Spleen (tissue), 11 donors: Measurements from ENCODE around the gene EFNB3. TPM values are rescaled to one million over a fixed set of nuclear protein-coding genes. Genes with fewer than 3 reads are reported as not detected.

Experiments used
- DNase-seq: peaks from one replicate; pipeline ENCODE4 v3.0.0-alpha.2; 2020
- H3K27ac ChIP-seq, 8 donors: fragments of 200-600 bp; sonication (generic) in 7 of 8; 1 replicate in 4 of 8; 2 replicates in 4 of 8; pipeline versions ENCODE4 v1.5.0 to v1.8.0; 2016 to 2021; ENCODE audit warnings: inconsistent platforms in 4 of 8, mild to moderate bottlenecking in 4 of 8, moderate library complexity in 1 of 8
- H3K27me3 ChIP-seq, 7 donors: fragments of 200-600 bp; sonication (generic) in 6 of 7; replicated peaks in 1 of 7; 1 replicate in 4 of 7; 2 replicates in 3 of 7; pipeline versions ENCODE4 v1.5.0 to v1.8.0; 2016 to 2021; ENCODE audit warnings: inconsistent platforms in 3 of 7, mild to moderate bottlenecking in 1 of 7
- H3K36me3 ChIP-seq, 6 donors: fragments of 200-600 bp; sonication (generic) in 5 of 6; 1 replicate in 4 of 6; 2 replicates in 2 of 6; pipeline versions ENCODE4 v1.5.0 to v1.8.0; 2016 to 2021; ENCODE audit warnings: inconsistent platforms in 2 of 6
- H3K4me1 ChIP-seq, 6 donors: fragments of 200-600 bp; sonication (generic) in 5 of 6; 1 replicate in 3 of 6; 2 replicates in 3 of 6; pipeline versions ENCODE4 v1.5.0 to v1.8.0; 2016 to 2021; ENCODE audit warnings: inconsistent platforms in 3 of 6
- H3K4me3 ChIP-seq, 8 donors: fragments of 200-600 bp; sonication (generic) in 7 of 8; 1 replicate in 4 of 8; 2 replicates in 4 of 8; pipeline versions ENCODE4 v1.5.0 to v1.8.0; 2016 to 2021; ENCODE audit warnings: inconsistent platforms in 4 of 8, mild to moderate bottlenecking in 4 of 8, moderate library complexity in 2 of 8
- H3K9me3 ChIP-seq, 8 donors: fragments of 200-600 bp; sonication (generic) in 7 of 8; 1 replicate in 4 of 8; 2 replicates in 4 of 8; pipeline versions ENCODE4 v1.5.0 to v1.8.0; 2016 to 2021; ENCODE audit warnings: inconsistent platforms in 4 of 8
- CTCF ChIP-seq, 11 experiments: fragments of 200-600 bp in 7 of 11; fragments of 450-650 bp in 4 of 11; sonication (generic) in 4 of 11; IDR thresholded peaks in 8 of 11; conservative IDR thresholded peaks in 3 of 11; 1 replicate in 7 of 11; 2 replicates in 4 of 11; pipeline versions ENCODE4 v1.4.0 to v1.8.0; 2016 to 2021; ENCODE audit warnings: antibody characterized with exemption in 11 of 11, inconsistent platforms in 4 of 11, mild to moderate bottlenecking in 1 of 11
- POLR2A ChIP-seq, 3 donors: fragments of 450-650 bp; IDR thresholded peaks; one replicate each; pipeline ENCODE4 v1.5.1; 2017; ENCODE audit warnings: antibody characterized with exemption in 3 of 3, mild to moderate bottlenecking in 1 of 3
- POLR2AphosphoS5 ChIP-seq, 3 donors: sonication (generic); formaldehyde crosslinking; IDR thresholded peaks; one replicate each; pipeline ENCODE4 v1.5.1; 2017; ENCODE audit warnings: antibody characterized with exemption in 3 of 3
- WGBS, 5 donors: extraction: QIAGEN DNeasy Blood & Tissue Kit in 3 of 5; methylation state at CpG; one replicate each; pipeline versions ENCODE4 v1.1.5 to v1.1.7; 2013 to 2018; 5-methylcytosine and 5-hydroxymethylcytosine counted together
- intact Hi-C: fragments of 100-400 bp; cut with DNase I; formaldehyde crosslinking; loops from one replicate; pipeline ENCODE4 v1.15.0; 2023; ENCODE audit warnings: low total_unique reads
- polyA plus RNA-seq, 3 donors: library from polyadenylated mRNA; stranded (reverse); fragments of 200-250 nt; gene quantifications; one replicate each; pipeline ENCODE4 v1.2.1, GENCODE V29; 2013
- total RNA-seq, 7 donors: library from RNA; depleted of rRNA in 3 of 7; stranded (reverse); fragments of >200 nt in 3 of 7; fragmentation: NEBNext Ultra II Directional in 4 of 7; extraction: Animal tissue kit (Norgen Biotek cat#: 25700) in 4 of 7; gene quantifications; one replicate each; pipeline versions ENCODE4 v1.1.0 to v1.2.1, GENCODE V29; 2016 to 2021
- donor health status: healthy with polysubstance abuse.
- donor health status: DM: no; HTN: no; CAD: no; lungs with moderate emphysema.
- donor health status: DM: no; HTN: no; CAD: no.
- donor health status: Bipolar disorder and iron deficiency.
- donor health status: healthy.
- donor health status: DM: no; HTN: no; CAD: no.
- donor health status: DM: yes; HTN: yes; CAD: no.

Gene EFNB3
- total and polyA plus RNA-seq, 10 donors, result 0.04 to 0.60 (median 0.26) TPM; not detected in 1

- TF ChIP-seq POLR2AphosphoS5 (IDR thresholded peaks at IDR 0.05) (no peak), CTCF (IDR thresholded peaks at IDR 0.05 in 8 of 11, conservative IDR thresholded peaks at IDR 0.05 in 3 of 11) (no peak), POLR2A (IDR thresholded peaks at IDR 0.05) (no peak)
- no peaks in the 10 kb centered on the region for H3K36me3 ChIP-seq
- intact Hi-C loops, result no loop called here
- H3K4me1 ChIP-seq, result peaks cover 9 to 32% (median 25%) of the 10 kb centered on the region in 6 donors
- peaks cover 5 to 89% (median 39%) of the 10 kb centered on the region in 7 donors for H3K27me3 ChIP-seq
- no peak overlapping the region for H3K4me3 ChIP-seq
- no peak for DNase-seq
- no peaks in the 10 kb centered on the region for H3K9me3 ChIP-seq
- no peak overlapping the region for H3K27ac ChIP-seq
- 5 to 20% (median 19%) methylated on average over 9 of the region's 9 CpGs for WGBS, 5 donors
These were observed 8.8 kb downstream of the EFNB3 start for GRCh38 chr17:7713782-7714181.

GRCh38 chr17:7714721-7715594 is 10.0 kb downstream of the EFNB3 start:
- no peak for DNase-seq
- TF ChIP-seq POLR2A (IDR thresholded peaks at IDR 0.05), result no peak
- no peak for TF ChIP-seq CTCF (IDR thresholded peaks at IDR 0.05 in 8 of 11, conservative IDR thresholded peaks at IDR 0.05 in 3 of 11)
- no peak for TF ChIP-seq POLR2AphosphoS5 (IDR thresholded peaks at IDR 0.05)
- intact Hi-C loops, result no loop called here
- Histone ChIP-seq H3K27ac (no peak overlapping the region), H3K27me3 (peaks cover 5 to 93% (median 48%) of the 10 kb centered on the region in 7 donors), H3K4me1 (peaks cover 9 to 31% (median 24%) of the 10 kb centered on the region in 6 donors), H3K4me3 (no peak overlapping the region), H3K36me3 (no peaks in the 10 kb centered on the region), H3K9me3 (no peaks in the 10 kb centered on the region)
- 77 to 89% (median 80%) methylated on average over 10 of the region's 10 CpGs for WGBS, 5 donors

GRCh38 chr17:7715936-7716886 is 11.2 kb downstream of the EFNB3 start:
- Histone ChIP-seq H3K9me3 (no peaks in the 10 kb centered on the region), H3K36me3 (no peaks in the 10 kb centered on the region), H3K4me1 (peaks cover 9 to 25% (median 21%) of the 10 kb centered on the region in 6 donors), H3K27me3 (peaks cover 5 to 98% (median 48%) of the 10 kb centered on the region in 7 donors), H3K4me3 (peak overlapping the region in 5 of 8 donors; percentile 40 to 71 (median 45)), H3K27ac (peak overlapping the region in 1 of 8 donors; percentile 21)
- intact Hi-C loops, result no loop called here
- WGBS, 5 donors, result 40 to 53% (median 47%) methylated on average over 20 of the region's 20 CpGs
- DNase-seq, result no peak
- TF ChIP-seq CTCF (IDR thresholded peaks at IDR 0.05 in 8 of 11, conservative IDR thresholded peaks at IDR 0.05 in 3 of 11), result no peak
- TF ChIP-seq POLR2A (IDR thresholded peaks at IDR 0.05), result no peak
- no peak for TF ChIP-seq POLR2AphosphoS5 (IDR thresholded peaks at IDR 0.05)
